ENCODE results near the gene PROSER3. TPM values are rescaled to one million over a fixed set of nuclear protein-coding genes. Genes with fewer than 3 reads are reported as not detected.

Gene PROSER3
- total RNA-seq, 1 donor from 2014 or later: 46.6 TPM

- Mint-ChIP-seq H3K4me3 (no peak overlapping the region), H3K36me3 (no peaks in the 10 kb centered on the region), H3K27ac (no peak overlapping the region), H3K27me3 (ENCODE audit: low read depth) (peaks cover 47% of the 10 kb centered on the region), H3K4me1 (no peaks in the 10 kb centered on the region), H3K9me3 (no peaks in the 10 kb centered on the region)
- no peak for TF ChIP-seq CTCF (IDR thresholded peaks at IDR 0.05; ENCODE audit: unreplicated experiment)
- DNase-seq (ENCODE audit: low spot score in 2 of 2, unreplicated experiment in 2 of 2): no peak
These were observed 47.6 kb downstream of the PROSER3 start for GRCh38 chr19:35805526-35806102.

- peaks cover 51% of the 10 kb centered on the region for H3K27me3 Mint-ChIP-seq (ENCODE audit: low read depth)
- no peak overlapping the region for H3K27ac Mint-ChIP-seq
- H3K4me1 Mint-ChIP-seq: no peaks in the 10 kb centered on the region
- no peak overlapping the region for H3K4me3 Mint-ChIP-seq
- no peaks in the 10 kb centered on the region for H3K9me3 Mint-ChIP-seq
- no peaks in the 10 kb centered on the region for H3K36me3 Mint-ChIP-seq
- no peak for TF ChIP-seq CTCF (IDR thresholded peaks at IDR 0.05; ENCODE audit: unreplicated experiment)
- DNase-seq (ENCODE audit: low spot score in 2 of 2, unreplicated experiment in 2 of 2): no peak
These were observed 48.6 kb downstream of the PROSER3 start for GRCh38 chr19:35806597-35806996.

GRCh38 chr19:35807633-35808032 lies 49.7 kb downstream of the PROSER3 start:
- DNase-seq (ENCODE audit: low spot score in 2 of 2, unreplicated experiment in 2 of 2): no peak
- Mint-ChIP-seq H3K4me1 (no peaks in the 10 kb centered on the region), H3K27me3 (ENCODE audit: low read depth) (peaks cover 52% of the 10 kb centered on the region), H3K36me3 (no peaks in the 10 kb centered on the region), H3K4me3 (no peak overlapping the region), H3K27ac (no peak overlapping the region), H3K9me3 (no peaks in the 10 kb centered on the region)
- no peak for TF ChIP-seq CTCF (IDR thresholded peaks at IDR 0.05; ENCODE audit: unreplicated experiment)

- H3K27ac Mint-ChIP-seq: no peak overlapping the region
- DNase-seq (ENCODE audit: low spot score in 2 of 2, unreplicated experiment in 2 of 2): no peak
- peaks cover 47% of the 10 kb centered on the region for H3K27me3 Mint-ChIP-seq (ENCODE audit: low read depth)
- H3K9me3 Mint-ChIP-seq: no peaks in the 10 kb centered on the region
- H3K4me1 Mint-ChIP-seq: no peaks in the 10 kb centered on the region
- H3K4me3 Mint-ChIP-seq: no peak overlapping the region
- TF ChIP-seq CTCF (IDR thresholded peaks at IDR 0.05; ENCODE audit: unreplicated experiment): no peak
- no peaks in the 10 kb centered on the region for H3K36me3 Mint-ChIP-seq
These were observed 53.6 kb downstream of the PROSER3 start for GRCh38 chr19:35811317-35812219.

- no peak for DNase-seq (ENCODE audit: low spot score in 2 of 2, unreplicated experiment in 2 of 2)
- no peaks in the 10 kb centered on the region for H3K36me3 Mint-ChIP-seq
- H3K4me3 Mint-ChIP-seq: no peak within 1 kb of the TSS
- no peaks in the 10 kb centered on the region for H3K9me3 Mint-ChIP-seq
- no peak within 1 kb of the TSS for H3K27ac Mint-ChIP-seq
- no peak for TF ChIP-seq CTCF (IDR thresholded peaks at IDR 0.05; ENCODE audit: unreplicated experiment)
- H3K4me1 Mint-ChIP-seq: no peaks in the 10 kb centered on the region
- H3K27me3 Mint-ChIP-seq (ENCODE audit: low read depth): peaks cover 47% of the 10 kb centered on the region
These were observed 54.5 kb downstream of the PROSER3 start, which contains the start of gene PRODH2 for GRCh38 chr19:35812220-35813042. Gene PRODH2, minus strand, starts transcription at chr19:35812845. Its CDS starts 40 bp downstream, at chr19:35812805.

Measured in mesothelial cell of epicardium (in vitro differentiated cells).